ENCODE results near the gene VPS54.

The VPS54 gene

GRCh38 chr2:64019083-64019974 is at the start of gene VPS54:
Gene VPS54 (minus strand): TSS chr2:64019428. CDS start chr2:63983999, 35,429 bp downstream.
- DNase-seq: peak in 54 of 58 donors; percentile 27 to 85 (median 66)

GRCh38 chr2:64067326-64067725 is 48.1 kb upstream of the VPS54 start:
- no peak for DNase-seq

GRCh38 chr2:64065516-64065915 is 46.3 kb upstream of the VPS54 start:
- no peak for DNase-seq

- DNase-seq: peak in 3 of 58 donors; percentile 7 to 37 (median 10)
Measured at GRCh38 chr2:64063924-64064331, 44.7 kb upstream of the VPS54 start.

- no peak for DNase-seq
Measured at GRCh38 chr2:64063454-64063853, 44.2 kb upstream of the VPS54 start.

GRCh38 chr2:64062840-64063239 is 43.6 kb upstream of the VPS54 start:
- no peak for DNase-seq

- no peak for DNase-seq
Measured at GRCh38 chr2:64059270-64059669, 40.0 kb upstream of the VPS54 start.

- DNase-seq: no peak
Measured at GRCh38 chr2:64056021-64056420, 36.8 kb upstream of the VPS54 start.

- DNase-seq: no peak
Measured at GRCh38 chr2:64054161-64054915, 35.1 kb upstream of the VPS54 start.

- peak in 1 of 58 donors; percentile 25 for DNase-seq
Measured at GRCh38 chr2:64052463-64053241, 33.4 kb upstream of the VPS54 start.

GRCh38 chr2:64049633-64050220 is 30.5 kb upstream of the VPS54 start:
- DNase-seq: peak in 52 of 58 donors; percentile 2 to 82 (median 42)

- DNase-seq: no peak
Measured at GRCh38 chr2:64045938-64046337, 26.7 kb upstream of the VPS54 start.

- no peak for DNase-seq
Measured at GRCh38 chr2:64040161-64040560, 20.9 kb upstream of the VPS54 start.

- no peak for DNase-seq
Measured at GRCh38 chr2:64036034-64036705, 16.9 kb upstream of the VPS54 start.

- DNase-seq: no peak
Measured at GRCh38 chr2:64035072-64035942, 16.1 kb upstream of the VPS54 start.

GRCh38 chr2:64029116-64029665 is 10.0 kb upstream of the VPS54 start:
- no peak for DNase-seq

- no peak for DNase-seq
Measured at GRCh38 chr2:64025741-64026140, 6.5 kb upstream of the VPS54 start.

- DNase-seq: no peak
Measured at GRCh38 chr2:64024259-64024949, 5.2 kb upstream of the VPS54 start.
